ENCODE data around the gene ZRANB1. TPM values are rescaled to one million over a fixed set of nuclear protein-coding genes. Genes with fewer than 3 reads are reported as not detected.

Gene ZRANB1
- polyA plus RNA-seq, 1 of the 3 experiments (the other 2 are of a cell fraction), result 6.2 TPM

GRCh38 chr10:125025341-125025740 is 83.4 kb downstream of the ZRANB1 start:
- TF ChIP-seq EP300 (IDR thresholded peaks at IDR 0.05; ENCODE audit: borderline replicate concordance in 1 of 2, low read depth in 1 of 2, low read length in 1 of 2) (no peak), MEF2A (IDR thresholded peaks at IDR 0.05; ENCODE audit: borderline replicate concordance, low read depth) (no peak), MAX (IDR thresholded peaks at IDR 0.05; ENCODE audit: low read depth) (no peak), ZBTB33 (IDR thresholded peaks at IDR 0.05; ENCODE audit: borderline replicate concordance, low read depth) (no peak), TEAD4 (IDR thresholded peaks at IDR 0.05; ENCODE audit: borderline replicate concordance, insufficient read depth) (no peak), JUND (IDR thresholded peaks at IDR 0.05) (no peak), PBX3 (IDR thresholded peaks at IDR 0.05) (no peak), IRF3 (IDR thresholded peaks at IDR 0.05; ENCODE audit: low read depth, low read length) (no peak), TAF1 (IDR thresholded peaks at IDR 0.05; ENCODE audit: borderline replicate concordance, low read depth, low read length) (no peak), RAD21 (IDR thresholded peaks at IDR 0.05; ENCODE audit: low read length) (no peak), RFX5 (IDR thresholded peaks at IDR 0.05; ENCODE audit: low read length) (no peak), NRF1 (IDR thresholded peaks at IDR 0.05; ENCODE audit: low read depth, low read length) (no peak), SMC3 (IDR thresholded peaks at IDR 0.05; ENCODE audit: low read depth, low read length) (no peak), ELF1 (IDR thresholded peaks at IDR 0.05) (no peak), REST (IDR thresholded peaks at IDR 0.05; ENCODE audit: low read depth, low read length) (no peak), YY1 (IDR thresholded peaks at IDR 0.05; ENCODE audit: low read depth) (no peak), GABPA (IDR thresholded peaks at IDR 0.05; ENCODE audit: low read depth) (no peak), CHD2 (IDR thresholded peaks at IDR 0.05; ENCODE audit: low read length, partially characterized antibody) (no peak)
- no peaks in the 10 kb centered on the region for H3K9me2 ChIP-seq
- peak overlapping the region; percentile 67 to 100; a peak in 3 of 4 replicates for H3K27ac ChIP-seq (ENCODE audit: low read depth in 2 of 2, low read length in 1 of 2)
- no peak overlapping the region for H3K4me3 ChIP-seq (ENCODE audit: low read depth in 2 of 2, low read length in 1 of 2)
- peaks cover 32 to 91% of the 10 kb centered on the region in 2 experiments for H3K4me1 ChIP-seq (ENCODE audit: control insufficient read depth in 1 of 2, insufficient read depth in 2 of 2, low read depth in 1 of 2, low read length in 1 of 2)
- DNase-seq, result no peak
- peaks cover 0 to 24% of the 10 kb centered on the region in 2 experiments for H3K36me3 ChIP-seq (replicated peaks in 1 of 2; ENCODE audit: control insufficient read depth in 1 of 2, insufficient read depth in 2 of 2, low read length in 1 of 2)
- H3K9me3 ChIP-seq, result no peaks in the 10 kb centered on the region
- peaks cover 85% of the 10 kb centered on the region for H4K20me1 ChIP-seq (ENCODE audit: insufficient read depth)
- WGBS (ENCODE audit: low lambda C conversion rate), result 73% methylated on average over 12 of the region's 12 CpGs
- peaks cover 6% of the 10 kb centered on the region for H3F3A ChIP-seq (replicated peaks; ENCODE audit: insufficient read depth)
- no peak overlapping the region for H3K9ac ChIP-seq
- POLR2A ChIA-PET, result interaction anchor here (1.7 kb wide), 1 partner anchor 10 kb away, joined by 4 read pairs; no protein-coding TSS in a partner anchor
- no peaks in the 10 kb centered on the region for H3K27me3 ChIP-seq (ENCODE audit: insufficient read depth)
- CTCF ChIA-PET, result interaction anchor here (1.0 kb wide), 1 partner anchor 35 kb away, joined by 3 read pairs; no protein-coding TSS in a partner anchor
- H3K4me2 ChIP-seq, result no peak overlapping the region; the same call in 1 of the 2 replicates
- no peak overlapping the region for H2AFZ ChIP-seq (ENCODE audit: low read depth)
- H3K79me2 ChIP-seq (ENCODE audit: insufficient read depth), result peaks cover 89% of the 10 kb centered on the region

All from SK-N-SH (cell line).